Left ventricle myocardium inferior (tissue), 1 donor: ENCODE results near the gene CLRN3. TPM values are rescaled to one million over a fixed set of nuclear protein-coding genes. Genes with fewer than 3 reads are reported as not detected.

ENCODE experiments used
- DNase-seq: peaks from one replicate; pipeline ENCODE4 v3.0.0-alpha.2; 2020
- H3K27ac ChIP-seq: fragments of 200-600 bp; replicated peaks from 2 replicates; pipeline ENCODE4 v1.8.0; 2021
- H3K27me3 ChIP-seq: fragments of 200-600 bp; 2 replicates; pipeline ENCODE4 v1.8.0; 2021; ENCODE audit warnings: low read depth
- H3K36me3 ChIP-seq: fragments of 200-600 bp; 2 replicates; pipeline ENCODE4 v1.8.0; 2021
- H3K4me1 ChIP-seq: fragments of 200-600 bp; 2 replicates; pipeline ENCODE4 v1.8.0; 2021
- H3K4me3 ChIP-seq: fragments of 200-600 bp; 2 replicates; pipeline ENCODE4 v1.8.0; 2021; ENCODE audit warnings: mild to moderate bottlenecking, moderate library complexity
- H3K9me3 ChIP-seq: fragments of 200-600 bp; replicated peaks from 2 replicates; pipeline ENCODE4 v1.8.0; 2021
- intact Hi-C: fragments of 100-400 bp; cut with micrococcal nuclease; formaldehyde crosslinking; loops from one replicate; pipeline ENCODE4 v1.11.0; 2022
- total RNA-seq: library from RNA; stranded (reverse); fragmentation: NEBNext Ultra II Directional; extraction: Animal tissue kit (Norgen Biotek cat#: 25700); gene quantifications from one replicate; pipeline ENCODE4 v1.2.1, GENCODE V29; 2021
- TF ChIP-seq, protein P1 (sequence below): fragments of 200-600 bp; IDR thresholded peaks from 2 replicates; pipeline ENCODE4 v1.8.0; 2021; ENCODE audit warnings: antibody characterized with exemption, mild to moderate bottlenecking, borderline replicate concordance
- donor health status: DM: no; HTN: yes; CAD: no; lungs with severe emphysema.

CLRN3 gene
- total RNA-seq, 1 donor from 2014 or later = not detected

DNA sequence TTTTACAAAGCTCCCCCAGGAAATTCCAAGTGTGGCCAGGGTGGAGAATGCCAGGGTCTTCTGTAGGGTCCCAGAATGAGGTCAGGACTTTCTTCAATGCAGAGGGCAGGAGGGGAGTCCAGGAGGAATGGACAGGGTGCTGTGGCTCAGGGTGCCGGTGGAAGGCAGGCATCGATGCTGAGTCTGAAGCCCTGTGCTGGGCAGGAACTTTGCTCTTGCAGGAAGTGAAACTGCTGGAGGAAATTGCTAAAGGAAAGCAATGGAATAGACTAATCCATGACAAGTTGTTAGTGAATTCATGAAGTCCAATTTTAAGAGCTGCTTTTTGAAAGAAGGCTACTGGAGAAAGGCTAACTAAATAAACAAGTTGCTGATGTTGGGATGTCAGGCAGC lies 29.0 kb upstream of the CLRN3 start:
- H3K9me3 ChIP-seq = no peaks in the 10 kb centered on the region
- peaks cover 84% of the 10 kb centered on the region for H3K4me1 ChIP-seq
- H3K27me3 ChIP-seq = no peaks in the 10 kb centered on the region
- H3K4me3 ChIP-seq = no peak overlapping the region
- peak overlapping the region; percentile 86 for H3K27ac ChIP-seq
- intact Hi-C loops = no loop called here
- TF ChIP-seq, protein P1, sequence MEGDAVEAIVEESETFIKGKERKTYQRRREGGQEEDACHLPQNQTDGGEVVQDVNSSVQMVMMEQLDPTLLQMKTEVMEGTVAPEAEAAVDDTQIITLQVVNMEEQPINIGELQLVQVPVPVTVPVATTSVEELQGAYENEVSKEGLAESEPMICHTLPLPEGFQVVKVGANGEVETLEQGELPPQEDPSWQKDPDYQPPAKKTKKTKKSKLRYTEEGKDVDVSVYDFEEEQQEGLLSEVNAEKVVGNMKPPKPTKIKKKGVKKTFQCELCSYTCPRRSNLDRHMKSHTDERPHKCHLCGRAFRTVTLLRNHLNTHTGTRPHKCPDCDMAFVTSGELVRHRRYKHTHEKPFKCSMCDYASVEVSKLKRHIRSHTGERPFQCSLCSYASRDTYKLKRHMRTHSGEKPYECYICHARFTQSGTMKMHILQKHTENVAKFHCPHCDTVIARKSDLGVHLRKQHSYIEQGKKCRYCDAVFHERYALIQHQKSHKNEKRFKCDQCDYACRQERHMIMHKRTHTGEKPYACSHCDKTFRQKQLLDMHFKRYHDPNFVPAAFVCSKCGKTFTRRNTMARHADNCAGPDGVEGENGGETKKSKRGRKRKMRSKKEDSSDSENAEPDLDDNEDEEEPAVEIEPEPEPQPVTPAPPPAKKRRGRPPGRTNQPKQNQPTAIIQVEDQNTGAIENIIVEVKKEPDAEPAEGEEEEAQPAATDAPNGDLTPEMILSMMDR = no peak
- DNase-seq = no peak
- no peaks in the 10 kb centered on the region for H3K36me3 ChIP-seq

DNA sequence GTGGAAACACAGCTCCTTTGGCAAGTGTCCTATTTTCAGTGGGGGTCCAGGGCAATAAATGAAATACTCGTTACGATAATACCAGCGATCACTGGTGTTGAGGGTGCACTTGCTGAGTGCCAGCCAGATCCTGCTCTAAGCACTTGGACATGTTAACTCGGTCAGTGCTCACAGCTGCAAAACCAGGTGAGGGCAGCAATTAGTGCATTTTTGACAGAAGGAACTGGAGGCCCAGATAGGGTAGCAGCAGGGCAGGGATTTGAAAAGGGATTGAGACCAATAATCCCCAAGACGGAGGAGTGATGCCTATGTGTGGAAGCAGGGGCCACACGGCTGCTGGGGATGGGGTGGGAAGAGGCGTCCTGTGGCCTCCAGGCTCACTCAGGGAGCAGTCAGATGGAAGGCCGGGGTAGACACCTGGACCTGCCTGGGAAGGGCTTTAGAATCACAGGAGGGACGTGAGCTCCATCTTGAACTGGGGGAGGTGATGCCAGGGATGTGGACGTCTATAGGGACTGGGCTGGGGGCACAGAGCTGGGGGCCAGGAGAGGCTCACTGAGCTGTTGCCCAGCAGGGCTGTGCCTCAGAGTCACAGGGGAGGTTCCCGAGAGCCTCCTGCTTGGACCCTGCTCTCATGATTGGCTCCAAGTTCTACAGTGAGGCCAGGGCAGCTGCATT lies 28.5 kb upstream of the CLRN3 start:
- H3K4me1 ChIP-seq = peaks cover 81% of the 10 kb centered on the region
- H3K27me3 ChIP-seq = no peaks in the 10 kb centered on the region
- DNase-seq = no peak
- H3K27ac ChIP-seq = peak overlapping the region; percentile 86
- H3K4me3 ChIP-seq = no peak overlapping the region
- H3K9me3 ChIP-seq = no peaks in the 10 kb centered on the region
- intact Hi-C loops = no loop called here
- no peaks in the 10 kb centered on the region for H3K36me3 ChIP-seq
- TF ChIP-seq, protein P1 = no peak

GRCh38 chr10:127920306-127921074 lies 27.7 kb upstream of the CLRN3 start:
- Histone ChIP-seq H3K9me3 (no peaks in the 10 kb centered on the region), H3K4me3 (no peak overlapping the region), H3K4me1 (peaks cover 76% of the 10 kb centered on the region), H3K27me3 (no peaks in the 10 kb centered on the region), H3K27ac (peak overlapping the region; percentile 86), H3K36me3 (no peaks in the 10 kb centered on the region)
- TF ChIP-seq, protein P1 = no peak
- intact Hi-C loops = no loop called here
- DNase-seq = no peak

DNA sequence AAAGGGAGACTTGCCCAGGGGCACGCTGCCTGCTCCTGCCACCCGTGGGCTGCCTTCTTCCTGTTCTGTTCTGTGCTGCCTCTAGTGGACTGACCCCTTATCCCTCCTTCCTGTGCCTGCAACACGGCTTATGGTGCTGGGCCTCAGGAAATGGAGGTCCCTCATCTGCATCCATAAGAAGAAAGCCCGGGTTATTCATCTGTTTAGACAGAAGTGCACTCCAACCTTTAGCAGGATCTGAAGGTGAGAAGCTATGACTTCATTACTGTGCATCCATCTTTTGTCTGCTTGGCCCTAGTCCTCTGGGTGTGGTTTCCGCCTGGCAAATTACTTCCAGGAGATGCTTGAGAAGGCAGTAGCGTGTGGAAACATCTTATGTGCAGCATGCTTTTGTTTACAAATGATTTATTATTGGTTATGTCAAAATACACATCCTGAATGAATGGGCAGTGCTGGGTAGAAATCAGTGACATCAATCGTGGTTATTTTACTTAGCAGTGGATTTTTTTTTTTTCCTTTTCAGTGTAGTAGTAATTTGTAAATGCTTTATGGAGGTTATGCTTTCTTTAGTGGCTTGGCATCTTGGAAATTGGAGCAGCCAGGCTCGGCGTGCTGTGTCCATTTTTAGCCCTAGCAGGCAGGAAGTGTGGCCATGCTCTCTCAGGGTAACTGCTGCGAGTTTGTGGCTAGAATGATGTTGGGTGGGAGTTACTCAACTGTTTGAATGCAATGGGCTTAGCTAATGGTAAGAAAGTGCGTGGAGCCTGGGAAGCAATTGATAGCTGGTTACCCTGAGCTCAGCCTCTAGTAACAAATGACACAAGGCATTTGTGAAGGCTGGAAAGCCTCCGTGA lies 26.9 kb upstream of the CLRN3 start:
- Histone ChIP-seq H3K4me3 (no peak overlapping the region), H3K4me1 (peaks cover 76% of the 10 kb centered on the region), H3K27me3 (no peaks in the 10 kb centered on the region), H3K27ac (peak overlapping the region; percentile 86), H3K9me3 (no peaks in the 10 kb centered on the region), H3K36me3 (no peaks in the 10 kb centered on the region)
- DNase-seq = no peak
- intact Hi-C loops = no loop called here
- TF ChIP-seq, protein P1 = peak; percentile 31

- Histone ChIP-seq H3K27ac (peak overlapping the region; percentile 86), H3K4me1 (peaks cover 76% of the 10 kb centered on the region)
- intact Hi-C loops = no loop called here
These were observed 25.8 kb upstream of the CLRN3 start for GRCh38 chr10:127918572-127918971.

More at GRCh38 chr10:127918572-127918971, 25.8 kb upstream of the CLRN3 start:
- Histone ChIP-seq H3K9me3 (no peaks in the 10 kb centered on the region), H3K4me3 (no peak overlapping the region), H3K36me3 (no peaks in the 10 kb centered on the region), H3K27me3 (no peaks in the 10 kb centered on the region)
- TF ChIP-seq, protein P1 = no peak
- no peak for DNase-seq
